LNCAP (cell line): ENCODE results near the gene LDLRAD3.

ENCODE experiments used
- TF ChIP-seq, protein P1 (sequence below): fragments of 450-650 bp; IDR thresholded peaks from 2 replicates; pipeline ENCODE4 v1.5.1; 2017; ENCODE audit warnings: mild to moderate bottlenecking

LDLRAD3 gene

DNA sequence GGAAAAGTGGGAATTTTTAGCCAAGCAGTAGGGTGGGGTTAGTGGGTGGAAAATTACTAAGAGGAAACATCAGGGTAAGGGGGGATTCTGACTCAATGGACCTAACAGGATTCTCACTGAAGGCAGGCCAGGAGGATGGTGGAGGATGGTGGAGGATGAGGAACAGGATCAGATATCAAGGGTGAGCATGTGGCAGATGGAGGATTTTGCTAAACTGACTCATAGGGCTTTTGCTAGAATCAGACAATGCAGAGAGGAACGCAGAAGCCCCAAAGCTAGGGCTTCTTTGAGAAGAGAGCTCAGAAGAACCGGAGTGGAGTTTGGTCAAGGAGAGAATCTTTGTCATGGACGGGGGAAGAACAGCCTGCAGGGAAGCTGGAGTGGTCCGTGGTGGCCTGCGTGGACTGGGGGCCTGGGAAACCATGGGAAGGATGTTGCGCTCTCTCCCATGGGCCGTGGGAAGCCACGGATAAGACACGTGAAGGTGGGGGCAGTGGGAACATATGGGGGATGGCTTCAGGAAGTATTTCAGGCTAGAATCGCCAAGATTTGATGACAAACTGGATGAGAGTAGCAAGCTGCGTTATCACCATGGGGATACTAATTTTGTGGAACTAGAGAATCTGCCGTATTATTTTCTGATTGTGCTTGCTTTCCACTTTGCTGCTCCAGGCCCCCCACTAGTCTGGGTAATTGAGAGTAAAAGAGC is 165.2 kb downstream of the LDLRAD3 start:
- TF ChIP-seq, protein P1, sequence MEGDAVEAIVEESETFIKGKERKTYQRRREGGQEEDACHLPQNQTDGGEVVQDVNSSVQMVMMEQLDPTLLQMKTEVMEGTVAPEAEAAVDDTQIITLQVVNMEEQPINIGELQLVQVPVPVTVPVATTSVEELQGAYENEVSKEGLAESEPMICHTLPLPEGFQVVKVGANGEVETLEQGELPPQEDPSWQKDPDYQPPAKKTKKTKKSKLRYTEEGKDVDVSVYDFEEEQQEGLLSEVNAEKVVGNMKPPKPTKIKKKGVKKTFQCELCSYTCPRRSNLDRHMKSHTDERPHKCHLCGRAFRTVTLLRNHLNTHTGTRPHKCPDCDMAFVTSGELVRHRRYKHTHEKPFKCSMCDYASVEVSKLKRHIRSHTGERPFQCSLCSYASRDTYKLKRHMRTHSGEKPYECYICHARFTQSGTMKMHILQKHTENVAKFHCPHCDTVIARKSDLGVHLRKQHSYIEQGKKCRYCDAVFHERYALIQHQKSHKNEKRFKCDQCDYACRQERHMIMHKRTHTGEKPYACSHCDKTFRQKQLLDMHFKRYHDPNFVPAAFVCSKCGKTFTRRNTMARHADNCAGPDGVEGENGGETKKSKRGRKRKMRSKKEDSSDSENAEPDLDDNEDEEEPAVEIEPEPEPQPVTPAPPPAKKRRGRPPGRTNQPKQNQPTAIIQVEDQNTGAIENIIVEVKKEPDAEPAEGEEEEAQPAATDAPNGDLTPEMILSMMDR, result no peak

DNA sequence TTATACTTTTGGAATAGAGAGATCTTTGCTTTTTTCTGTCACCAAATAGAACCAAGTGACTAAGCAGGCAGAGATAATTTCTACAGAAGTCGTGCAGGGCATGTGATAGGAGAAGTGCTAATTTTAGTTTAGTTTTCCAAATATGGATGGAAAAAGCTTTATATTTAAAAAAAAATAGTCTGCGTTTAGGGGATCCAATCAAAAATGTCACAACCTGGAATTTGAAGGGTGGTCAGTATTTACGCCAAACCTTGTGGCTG is 165.7 kb downstream of the LDLRAD3 start:
- TF ChIP-seq, protein P1, result no peak

DNA sequence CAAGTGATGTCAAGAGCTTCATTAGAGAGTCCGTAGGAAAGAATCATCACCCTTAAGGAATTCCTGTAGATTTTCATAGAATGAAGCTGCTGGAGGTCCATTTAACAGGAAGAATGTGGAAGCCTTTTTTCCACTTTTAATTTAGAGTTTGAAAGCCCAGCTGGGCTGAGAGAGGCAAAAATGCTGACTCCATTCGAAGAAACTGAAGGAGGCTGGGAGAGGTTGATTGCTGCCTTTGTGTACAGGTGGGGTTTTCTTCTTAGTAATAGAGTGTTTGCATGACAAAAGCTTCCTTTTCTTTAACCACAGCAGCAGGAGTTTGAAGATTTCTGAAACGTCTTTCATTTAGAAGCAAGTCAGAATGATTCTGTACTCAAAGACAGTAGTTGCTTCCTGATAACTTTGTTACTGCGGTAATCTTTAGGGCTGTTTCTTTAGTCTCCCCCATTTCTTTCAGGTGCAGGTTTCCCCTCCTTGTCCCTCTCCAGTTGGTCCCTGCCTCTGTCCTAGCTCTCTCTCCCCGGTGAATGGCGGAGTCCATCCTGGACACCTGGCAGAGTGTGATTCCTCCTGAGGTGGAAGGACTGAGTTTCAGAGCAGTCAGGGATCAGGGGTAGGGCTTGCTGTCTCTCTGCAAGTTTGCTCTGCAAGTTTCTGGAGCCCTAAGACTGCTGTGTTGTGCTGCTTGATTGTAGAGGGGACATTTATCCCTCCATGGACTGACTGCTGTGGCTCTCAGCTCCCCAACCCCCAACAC is 166.2 kb downstream of the LDLRAD3 start:
- TF ChIP-seq, protein P1, result no peak

DNA sequence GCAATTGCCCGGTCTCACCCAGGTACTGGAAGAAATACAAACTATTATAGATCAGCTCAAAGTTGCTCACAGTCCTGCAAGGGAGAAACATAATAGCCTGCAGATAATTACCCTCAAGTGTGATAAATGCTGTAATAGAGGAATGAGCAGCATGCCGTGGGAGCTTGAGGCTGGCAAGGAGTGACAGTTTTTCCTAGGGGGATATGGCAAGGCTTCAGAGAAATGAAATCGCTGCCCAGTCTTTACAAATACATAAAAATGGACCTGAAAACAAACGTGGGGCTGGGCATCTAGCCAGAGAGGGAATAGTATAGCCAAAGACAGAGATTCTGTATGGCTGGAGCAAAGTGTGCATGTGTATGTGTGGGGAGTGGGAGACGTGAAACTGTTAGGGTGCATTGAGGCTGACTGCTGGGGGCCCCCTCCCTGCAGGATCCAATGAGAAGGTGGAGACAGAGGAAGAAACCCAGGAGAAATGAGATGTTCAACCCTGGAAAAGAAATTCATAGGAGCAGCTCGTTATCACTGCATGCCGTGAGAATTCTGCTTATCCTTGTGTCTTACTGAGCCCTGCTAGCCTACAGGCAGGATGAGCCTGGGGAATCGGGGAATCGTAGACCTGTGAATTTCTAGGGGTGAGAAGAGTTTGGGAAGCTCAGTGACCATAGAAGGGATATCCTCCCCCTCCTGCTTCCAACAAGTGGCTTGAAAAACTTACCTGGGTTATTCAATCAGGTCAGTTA is 167.0 kb downstream of the LDLRAD3 start:
- TF ChIP-seq, protein P1, result no peak

DNA sequence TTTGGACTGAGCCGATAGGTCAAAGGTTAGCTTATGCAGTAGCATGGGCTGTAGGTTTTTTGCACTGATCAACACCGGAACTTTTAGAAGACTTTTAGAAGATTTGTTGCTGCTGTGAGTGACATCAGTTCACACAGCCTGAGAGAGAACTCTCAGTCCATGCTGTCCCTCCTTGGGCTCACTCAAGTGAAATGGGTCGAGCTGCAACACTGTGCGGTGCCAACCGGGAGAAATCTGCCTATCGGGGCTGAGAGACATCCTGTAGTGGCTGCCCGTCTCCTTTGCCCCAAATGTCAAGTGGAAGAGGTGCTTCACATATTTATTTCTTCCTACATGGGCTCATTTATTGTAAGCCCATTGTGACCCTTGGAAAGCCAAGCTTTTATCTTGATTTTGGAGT is 170.2 kb downstream of the LDLRAD3 start:
- TF ChIP-seq, protein P1, result no peak

DNA sequence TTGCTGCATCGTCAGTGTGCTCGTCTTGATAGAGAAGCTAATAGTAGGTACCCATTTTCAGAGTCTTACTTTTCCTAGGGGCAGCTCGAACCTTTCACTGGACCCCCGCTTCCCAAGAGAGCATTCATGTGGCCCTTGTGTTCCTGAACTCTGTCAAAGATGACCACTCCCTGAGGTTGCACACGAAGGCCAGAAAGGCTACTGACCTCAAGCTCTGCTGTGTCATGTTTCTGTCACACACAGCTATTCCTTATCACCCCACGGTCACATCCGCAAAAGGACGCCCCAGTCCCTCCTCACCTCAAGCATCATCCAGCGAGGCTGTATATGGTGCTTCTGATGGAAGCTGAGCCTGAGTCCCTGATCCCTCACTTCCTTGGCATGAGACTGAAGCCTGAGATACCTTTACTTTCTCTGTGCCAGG is 171.5 kb downstream of the LDLRAD3 start:
- TF ChIP-seq, protein P1, result no peak

DNA sequence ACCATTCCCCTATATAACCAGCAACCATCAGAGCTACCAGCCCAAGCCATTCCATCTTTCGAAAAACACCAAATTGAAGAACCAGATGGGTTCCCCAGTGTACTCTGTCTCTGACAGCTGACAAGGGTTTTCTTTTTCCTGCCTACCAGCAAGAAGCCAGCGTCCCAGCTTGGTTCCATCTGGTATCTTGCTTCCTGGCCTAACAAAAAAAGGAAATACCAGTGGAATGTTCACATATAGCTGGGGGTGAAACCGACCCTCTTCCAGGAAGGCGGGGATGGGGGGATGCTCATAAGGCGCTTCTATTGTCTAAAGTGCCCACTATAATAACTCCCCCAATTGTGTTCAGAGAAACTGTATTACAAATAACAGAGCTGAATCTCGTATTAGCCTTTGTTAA is 172.3 kb downstream of the LDLRAD3 start:
- TF ChIP-seq, protein P1, result no peak
